ENCODE data around the gene CLEC4A. TPM values are rescaled to one million over a fixed set of nuclear protein-coding genes. Genes with fewer than 3 reads are reported as not detected.

CLEC4A gene
- total RNA-seq, 1 experiment from 2014 or later, result 0.37 TPM

GRCh38 chr12:8154526-8154925 is 31.1 kb downstream of the CLEC4A start:
- Histone ChIP-seq H2BK15ac (ENCODE audit: low read depth, low read length) (no peak overlapping the region), H3K4me1 (ENCODE audit: insufficient read depth, low read length) (no peaks in the 10 kb centered on the region), H2AFZ (ENCODE audit: low read length) (no peak overlapping the region), H4K91ac (ENCODE audit: insufficient read length, low read depth, low read length) (no peak overlapping the region), H3K23ac (ENCODE audit: insufficient read length, low read depth, low read length) (no peak overlapping the region), H3K56ac (ENCODE audit: insufficient read length, low read depth, low read length) (no peak overlapping the region), H3T11ph (ENCODE audit: low read length) (no peak overlapping the region), H3K9ac (ENCODE audit: extremely low read depth, insufficient read length, low read length) (no peak overlapping the region), H3K4me2 (ENCODE audit: insufficient read depth, insufficient read length, low read length) (no peak overlapping the region), H4K5ac (ENCODE audit: insufficient read length, low read depth, low read length) (no peak overlapping the region), H3K23me2 (ENCODE audit: insufficient read length, low read depth, low read length, poor library complexity, severe bottlenecking) (no peaks in the 10 kb centered on the region), H3K79me2 (ENCODE audit: insufficient read depth, low read length) (no peaks in the 10 kb centered on the region), H2AK5ac (ENCODE audit: insufficient read length, low read length) (no peak overlapping the region), H4K20me1 (ENCODE audit: control insufficient read depth, insufficient read depth, insufficient read length) (no peaks in the 10 kb centered on the region), H2BK12ac (ENCODE audit: insufficient read length, low read depth, low read length) (no peak overlapping the region), H3K79me1 (ENCODE audit: insufficient read depth, low read depth, low read length, poor library complexity, severe bottlenecking) (no peaks in the 10 kb centered on the region), H3K27me3 (ENCODE audit: insufficient read depth, low read length) (no peaks in the 10 kb centered on the region), H4K8ac (replicated peaks; ENCODE audit: insufficient read length, low read depth, low read length) (no peak overlapping the region), H2BK20ac (ENCODE audit: low read depth, low read length, poor library complexity, severe bottlenecking) (no peak overlapping the region), H3K9me3 (ENCODE audit: control insufficient read depth, low read depth, low read length) (no peaks in the 10 kb centered on the region), H3K27ac (ENCODE audit: insufficient read length, low read depth, low read length) (no peak overlapping the region), H3K4ac (ENCODE audit: low read depth, low read length) (no peak overlapping the region), H2BK120ac (ENCODE audit: low read depth, low read length, poor library complexity, severe bottlenecking) (no peak overlapping the region), H3K14ac (ENCODE audit: insufficient read depth, low read length) (no peak overlapping the region), H3K18ac (ENCODE audit: insufficient read length, low read depth, low read length) (no peak overlapping the region), H2BK5ac (ENCODE audit: insufficient read length, low read length) (no peak overlapping the region)
- TF ChIP-seq, protein P1, sequence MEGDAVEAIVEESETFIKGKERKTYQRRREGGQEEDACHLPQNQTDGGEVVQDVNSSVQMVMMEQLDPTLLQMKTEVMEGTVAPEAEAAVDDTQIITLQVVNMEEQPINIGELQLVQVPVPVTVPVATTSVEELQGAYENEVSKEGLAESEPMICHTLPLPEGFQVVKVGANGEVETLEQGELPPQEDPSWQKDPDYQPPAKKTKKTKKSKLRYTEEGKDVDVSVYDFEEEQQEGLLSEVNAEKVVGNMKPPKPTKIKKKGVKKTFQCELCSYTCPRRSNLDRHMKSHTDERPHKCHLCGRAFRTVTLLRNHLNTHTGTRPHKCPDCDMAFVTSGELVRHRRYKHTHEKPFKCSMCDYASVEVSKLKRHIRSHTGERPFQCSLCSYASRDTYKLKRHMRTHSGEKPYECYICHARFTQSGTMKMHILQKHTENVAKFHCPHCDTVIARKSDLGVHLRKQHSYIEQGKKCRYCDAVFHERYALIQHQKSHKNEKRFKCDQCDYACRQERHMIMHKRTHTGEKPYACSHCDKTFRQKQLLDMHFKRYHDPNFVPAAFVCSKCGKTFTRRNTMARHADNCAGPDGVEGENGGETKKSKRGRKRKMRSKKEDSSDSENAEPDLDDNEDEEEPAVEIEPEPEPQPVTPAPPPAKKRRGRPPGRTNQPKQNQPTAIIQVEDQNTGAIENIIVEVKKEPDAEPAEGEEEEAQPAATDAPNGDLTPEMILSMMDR (conservative IDR thresholded peaks at IDR 0.05), result no peak
- H3K27ac Mint-ChIP-seq, result no peak overlapping the region
- DNase-seq, result no peak
- H3K4me1 Mint-ChIP-seq, result peaks cover 18 to 25% of the 10 kb centered on the region in 2 experiments
- peaks cover 4 to 7% of the 10 kb centered on the region in 2 experiments; a peak in 4 of 5 replicates for H3K9me3 Mint-ChIP-seq
- H3K27me3 Mint-ChIP-seq (ENCODE audit: low read depth), result peaks cover 5% of the 10 kb centered on the region; the same call in 1 of the 2 replicates
- H3K36me3 Mint-ChIP-seq (ENCODE audit: insufficient read depth in 1 of 3, low read depth in 3 of 3), result peaks cover 0 to 13% (median 0%) of the 10 kb centered on the region in 3 experiments; a peak in 1 of 7 replicates
- H3K4me3 Mint-ChIP-seq, result no peak overlapping the region
